DMS153 treated with DMSO at 0.1 percent for 48 hours (cell line): ENCODE measurements around the gene SRR.
"Not testable (repeated sequence)": the region's sequence is repeated elsewhere in the genome, so short reads cannot be mapped to it uniquely, and the experiment has no call there.

Source experiments
- DNase-seq: peaks from one replicate; lab custom pipeline; 2025; ENCODE audit not compliant: unreplicated experiment; lab: John Stamatoyannopoulos, UW

SRR gene

DNA sequence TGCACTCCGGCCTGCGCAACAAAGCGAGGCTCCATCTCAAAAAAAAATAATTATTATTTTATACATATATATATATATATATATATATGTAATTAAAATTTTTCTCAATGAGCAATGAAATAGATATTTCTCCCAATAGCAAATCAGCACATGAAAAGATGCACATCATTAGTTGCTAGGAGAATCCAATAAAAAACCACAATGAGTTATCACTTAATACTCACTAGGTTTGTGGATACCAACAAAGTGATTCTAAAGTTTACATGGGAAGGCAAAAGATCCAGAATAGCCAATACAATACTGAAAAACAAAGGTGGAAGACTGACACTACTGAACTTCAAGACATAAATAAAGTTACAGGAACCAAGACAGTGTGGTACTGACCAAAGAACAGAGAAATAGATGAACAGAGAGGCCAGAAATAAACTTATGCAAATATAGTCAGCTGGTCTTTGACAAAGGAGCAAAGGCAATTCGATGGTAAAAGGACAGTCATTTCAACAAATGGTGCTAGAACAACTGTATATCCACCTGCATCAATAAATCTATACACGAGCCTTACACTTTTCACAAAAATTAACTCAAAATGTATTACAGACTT, 13.8 kb upstream of the SRR start:
- DNase-seq, result no peak

DNA sequence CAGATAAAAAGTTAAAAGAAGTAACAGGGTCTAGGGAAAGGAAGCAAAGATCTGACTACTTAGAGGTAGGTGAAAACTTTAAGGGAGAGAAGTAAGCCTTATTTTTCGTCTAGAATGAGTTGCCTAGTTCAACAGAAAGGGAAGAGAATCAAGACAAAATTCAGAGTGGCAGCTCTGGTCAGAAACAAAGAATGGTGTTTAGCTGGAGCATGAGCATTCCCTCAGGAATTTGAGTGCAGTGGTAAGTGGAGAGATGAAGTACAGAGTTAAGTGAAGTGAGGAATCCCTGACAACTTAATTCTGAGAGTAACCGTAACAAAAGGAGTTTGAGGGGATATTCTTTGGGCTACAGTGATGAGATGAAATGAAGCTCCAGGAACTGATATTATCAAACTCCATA, 11.7 kb upstream of the SRR start:
- no peak for DNase-seq

DNA sequence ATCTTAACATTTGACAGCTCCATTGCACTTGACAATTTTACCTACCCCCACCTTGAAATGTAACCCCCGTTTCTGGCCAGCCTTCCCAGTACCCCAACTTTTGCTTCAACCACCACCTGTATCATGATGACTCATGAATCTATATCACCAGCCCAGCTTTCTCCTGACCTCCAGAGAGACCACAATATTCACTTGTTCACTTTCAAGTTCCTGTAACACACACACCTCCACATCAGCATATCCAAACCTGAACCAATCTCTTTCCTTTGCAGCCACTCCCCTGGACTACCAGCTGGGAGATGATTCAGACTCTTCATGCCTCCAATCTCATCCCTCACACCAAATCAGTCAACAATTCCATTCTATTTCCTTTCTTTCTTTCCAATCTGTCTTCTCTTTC, 8.2 kb upstream of the SRR start:
- DNase-seq, result no peak

DNA sequence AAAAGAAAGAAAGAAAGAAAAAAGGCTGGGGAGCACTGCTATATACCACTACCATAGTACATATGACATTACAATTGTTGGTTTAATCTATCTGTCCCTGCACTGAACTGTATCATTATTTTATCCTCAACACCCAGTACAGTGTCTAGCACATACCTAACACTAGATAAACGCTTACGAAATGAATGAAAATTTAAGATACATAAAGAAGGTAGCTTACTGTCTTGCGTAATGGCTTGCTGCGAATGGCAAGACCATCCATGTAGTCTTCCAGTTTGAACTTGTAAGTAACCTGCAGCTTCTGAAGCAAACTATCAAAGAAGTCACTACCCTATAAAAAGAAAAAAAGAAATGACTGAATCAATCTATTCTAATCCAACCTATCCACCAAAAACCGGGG, 6.7 kb upstream of the SRR start:
- no peak for DNase-seq

DNA sequence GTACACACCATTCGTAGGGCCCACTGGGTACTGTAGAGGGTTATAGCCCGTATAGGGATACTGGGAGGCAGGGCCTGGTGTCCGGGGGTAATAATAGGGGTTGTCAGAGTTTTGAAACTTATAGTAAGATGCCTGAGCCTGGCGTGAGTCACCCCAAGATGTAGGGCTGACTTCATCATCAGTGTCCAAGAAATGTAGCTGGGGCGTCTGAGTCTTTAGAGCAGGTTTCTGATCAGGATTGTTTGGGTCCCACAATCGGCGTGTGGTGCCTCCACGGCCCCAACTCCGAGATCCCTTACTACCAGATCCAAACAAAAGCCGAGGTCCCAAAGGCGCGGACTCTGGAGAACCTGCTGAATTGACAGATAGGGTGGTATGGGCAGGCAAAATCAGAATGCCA, 4.6 kb upstream of the SRR start:
- no peak for DNase-seq

DNA sequence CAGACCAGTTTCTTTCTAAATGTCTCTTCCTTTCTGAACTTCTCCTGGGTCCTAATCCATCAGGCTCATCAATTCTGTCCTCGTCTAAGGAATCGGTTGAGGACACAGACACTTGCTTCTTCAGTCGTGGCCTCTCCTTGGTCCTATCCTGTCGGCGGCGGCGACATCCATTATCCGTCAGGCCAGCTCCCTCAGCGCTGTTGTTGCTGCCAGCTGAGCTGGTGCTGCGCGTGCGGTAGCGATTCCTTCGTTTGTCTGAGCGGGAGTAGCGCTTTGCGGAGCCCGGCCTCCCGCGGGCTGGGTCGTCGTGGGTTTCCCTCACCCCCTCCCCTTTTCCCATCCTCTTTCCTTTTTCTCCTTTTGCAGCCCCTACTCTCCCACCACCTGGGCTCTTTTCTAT, 4.0 kb upstream of the SRR start:
- DNase-seq, result no peak

DNA sequence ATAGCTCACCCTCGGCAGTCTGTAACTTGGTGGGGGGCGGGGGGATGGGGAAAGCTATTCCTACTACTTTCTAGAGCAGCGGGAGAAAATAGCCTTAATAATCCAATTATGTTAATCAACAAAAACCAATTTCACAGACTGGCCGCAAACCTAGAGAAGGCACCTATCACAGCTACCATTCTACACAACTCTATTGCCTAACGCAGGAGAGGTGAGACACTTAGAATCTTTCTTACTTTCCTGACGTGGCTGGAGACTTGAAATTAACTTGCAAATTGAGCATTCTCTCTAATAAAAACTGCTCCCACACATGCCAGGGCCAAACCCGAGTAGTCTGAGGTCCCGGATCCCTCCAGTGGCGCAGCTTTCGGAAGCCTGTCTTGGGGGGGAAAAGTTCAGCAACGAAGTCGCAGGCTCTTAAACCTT, 959 bp upstream of the SRR start:
- no peak for DNase-seq

DNA sequence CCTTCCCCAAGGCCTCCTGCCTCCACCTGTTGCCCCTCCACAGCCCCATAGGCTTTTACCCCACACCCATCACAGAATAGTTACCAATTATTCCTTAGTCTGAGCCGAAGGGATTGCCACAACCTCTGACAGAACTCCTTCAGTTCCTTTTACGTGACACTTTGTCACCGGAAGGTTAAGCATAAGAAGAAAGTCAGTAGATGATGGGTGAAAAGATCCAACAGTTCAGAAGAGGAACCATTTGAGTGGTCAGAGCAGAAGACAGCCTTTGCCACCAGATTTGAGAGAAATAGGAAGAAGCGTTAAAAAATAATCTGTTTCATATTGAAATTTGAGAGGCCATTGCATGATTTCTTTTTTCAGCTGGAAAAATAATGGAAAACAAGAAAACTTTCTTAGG, 1.2 kb downstream of the SRR start:
- no peak for DNase-seq

DNA sequence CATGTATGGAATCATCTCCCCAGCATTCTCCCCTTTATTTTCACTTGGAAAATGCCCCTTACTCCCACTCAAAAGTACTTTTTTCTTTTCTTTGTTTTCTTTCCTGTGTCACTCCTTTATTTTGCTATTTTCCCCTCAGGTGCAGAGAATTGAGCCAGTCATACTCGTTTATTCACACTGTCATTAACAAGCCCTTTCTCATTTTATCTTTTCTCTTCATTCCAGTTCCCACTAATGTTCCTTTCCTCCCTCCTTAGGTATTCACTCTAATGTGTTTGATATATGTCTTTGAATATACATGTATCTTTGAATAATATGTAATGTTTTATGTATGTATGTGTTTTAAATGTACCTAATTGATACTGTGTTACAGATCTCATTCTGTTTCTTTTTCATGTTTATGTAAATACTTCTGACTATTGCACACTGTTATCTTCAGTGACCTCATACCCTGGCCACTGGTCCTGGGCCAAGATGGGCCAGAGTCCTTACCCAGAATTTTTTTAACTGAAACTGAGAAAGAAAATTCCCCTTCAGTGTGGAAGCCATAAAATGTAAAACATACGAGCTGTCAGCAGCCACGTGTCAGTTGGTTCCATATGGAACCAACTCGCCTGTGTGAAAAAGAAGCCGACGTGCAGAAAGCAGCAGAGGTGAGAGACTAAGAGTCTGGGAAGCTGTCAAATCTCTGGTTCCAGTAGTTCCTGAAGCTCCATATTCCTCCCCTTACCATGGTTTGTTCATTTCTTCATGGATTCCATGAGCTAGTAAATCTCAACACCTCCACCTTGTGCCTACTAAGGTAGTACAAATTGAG, 5.8 kb downstream of the SRR start:
- DNase-seq, result no peak

DNA sequence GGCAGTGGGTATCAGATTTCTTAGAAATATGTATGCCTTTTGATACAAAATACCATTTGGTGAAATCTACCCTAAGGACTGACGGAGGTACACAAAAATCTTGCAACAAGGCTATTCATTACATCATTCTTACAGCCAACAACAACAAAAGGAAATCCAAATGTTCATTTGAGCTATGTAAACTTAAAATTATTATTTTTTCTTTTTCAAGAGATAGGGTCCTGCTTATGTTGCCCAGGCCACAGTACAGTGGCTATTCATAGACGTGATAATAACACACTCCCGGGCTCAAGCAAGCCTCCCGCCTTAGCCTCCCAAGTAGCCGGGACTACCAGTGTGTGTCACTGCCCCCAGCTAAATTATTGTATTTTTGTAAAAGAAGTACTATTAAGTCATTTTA, 9.0 kb downstream of the SRR start:
- no peak for DNase-seq

DNA sequence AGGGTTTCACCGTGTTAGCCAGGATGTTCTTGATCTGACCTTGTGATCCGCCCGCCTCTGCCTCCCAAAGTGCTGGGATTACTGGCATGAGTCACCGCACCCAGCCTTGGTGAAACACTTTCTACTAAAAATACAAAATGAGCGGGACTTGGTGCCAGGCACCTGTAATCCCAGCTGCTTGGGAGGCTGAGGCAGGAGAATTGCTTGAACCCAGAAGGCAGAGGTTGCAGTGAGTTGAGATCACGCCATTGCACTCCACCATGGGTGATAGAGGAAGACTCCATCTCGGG, 13.1 kb downstream of the SRR start:
- DNase-seq, result not testable (repeated sequence)

DNA sequence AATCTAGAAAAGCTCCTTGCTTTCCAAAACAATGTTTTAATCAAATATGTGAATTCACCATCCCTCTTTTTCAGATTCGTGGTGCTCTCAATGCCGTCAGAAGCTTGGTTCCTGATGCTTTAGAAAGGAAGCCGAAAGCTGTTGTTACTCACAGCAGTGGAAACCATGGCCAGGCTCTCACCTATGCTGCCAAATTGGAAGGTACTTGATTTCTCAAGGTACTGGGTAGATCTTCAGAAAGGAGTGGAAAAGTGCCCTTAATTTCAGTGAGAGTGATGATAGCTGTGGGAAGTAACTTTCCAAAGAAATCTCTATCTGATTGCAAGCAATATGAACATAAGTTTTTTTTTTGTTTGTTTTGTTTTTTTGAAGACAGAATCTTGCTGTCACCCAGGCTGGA, 14.0 kb downstream of the SRR start:
- no peak for DNase-seq

DNA sequence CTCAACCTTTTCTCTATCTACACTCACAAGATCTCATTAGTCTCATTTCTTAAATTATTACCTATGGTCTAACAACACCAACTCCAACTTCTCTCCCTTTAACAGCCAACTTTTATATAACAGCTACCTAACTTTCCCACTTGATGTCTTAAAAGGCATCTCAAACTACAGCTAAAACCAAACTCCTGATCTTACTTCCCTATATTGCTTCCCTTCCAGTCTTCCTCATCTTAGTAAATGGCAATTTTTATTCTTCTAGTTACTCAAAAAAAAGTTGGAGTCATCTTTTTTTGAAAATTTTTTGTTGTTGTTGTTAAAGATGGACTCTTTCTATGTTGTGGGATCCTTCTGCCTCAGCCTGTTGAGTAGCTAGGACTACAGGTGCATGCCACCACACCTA, 15.3 kb downstream of the SRR start:
- no peak for DNase-seq

DNA sequence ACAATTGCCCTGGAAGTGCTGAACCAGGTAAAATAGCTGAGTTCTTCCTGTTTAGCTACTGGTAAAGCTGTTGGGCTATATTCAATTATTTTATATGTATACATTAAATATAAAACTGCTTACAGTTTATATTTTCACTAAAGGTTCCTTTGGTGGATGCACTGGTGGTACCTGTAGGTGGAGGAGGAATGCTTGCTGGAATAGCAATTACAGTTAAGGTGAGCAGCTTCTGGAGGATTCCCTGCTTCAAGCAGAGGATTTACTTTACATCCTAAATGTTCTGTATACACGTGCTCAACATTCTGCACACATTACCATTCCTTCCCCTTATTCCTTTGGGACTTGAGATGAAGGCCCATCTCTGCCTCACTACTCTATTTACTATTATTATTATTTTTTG, 17.6 kb downstream of the SRR start:
- DNase-seq, result no peak

DNA sequence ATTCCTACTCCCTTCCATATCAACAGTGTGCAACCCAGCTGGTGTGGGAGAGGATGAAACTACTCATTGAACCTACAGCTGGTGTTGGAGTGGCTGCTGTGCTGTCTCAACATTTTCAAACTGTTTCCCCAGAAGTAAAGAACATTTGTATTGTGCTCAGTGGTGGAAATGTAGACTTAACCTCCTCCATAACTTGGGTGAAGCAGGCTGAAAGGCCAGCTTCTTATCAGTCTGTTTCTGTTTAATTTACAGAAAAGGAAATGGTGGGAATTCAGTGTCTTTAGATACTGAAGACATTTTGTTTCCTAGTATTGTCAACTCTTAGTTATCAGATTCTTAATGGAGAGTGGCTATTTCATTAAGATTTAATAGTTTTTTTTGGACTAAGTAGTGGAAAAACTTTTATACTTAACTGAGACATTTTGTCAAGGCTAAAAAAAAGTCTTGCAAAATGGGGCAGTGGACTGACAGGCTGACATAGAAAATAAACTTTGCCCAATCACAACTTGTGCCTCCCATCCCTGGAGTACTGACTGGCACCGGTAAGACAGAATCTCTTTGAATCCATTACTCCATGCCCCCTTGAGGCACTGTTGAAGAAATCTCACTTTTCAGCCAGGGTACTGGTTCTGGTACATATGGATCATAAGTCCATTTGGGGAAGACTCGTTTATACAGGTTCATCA, 20.0 kb downstream of the SRR start:
- DNase-seq, result no peak

DNA sequence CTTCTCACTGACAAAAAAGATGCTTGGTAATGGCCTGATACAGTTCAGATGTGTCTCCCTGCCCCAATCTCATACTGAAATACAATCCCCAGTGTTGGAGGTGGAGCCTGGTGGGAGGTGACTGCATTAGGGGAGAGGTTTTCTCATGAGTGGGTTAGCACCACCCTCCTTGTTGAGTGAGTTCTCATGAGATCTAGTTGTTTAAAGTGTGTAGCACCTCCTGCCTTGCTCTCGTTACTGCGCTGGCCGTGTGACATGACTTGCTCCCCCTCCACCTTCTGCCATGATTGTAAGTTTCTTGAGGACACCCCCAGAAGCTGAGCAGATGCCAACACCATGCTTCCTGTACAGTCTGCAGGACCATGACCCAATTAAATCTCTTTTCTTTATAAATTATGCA, 27.6 kb downstream of the SRR start:
- no peak for DNase-seq

DNA sequence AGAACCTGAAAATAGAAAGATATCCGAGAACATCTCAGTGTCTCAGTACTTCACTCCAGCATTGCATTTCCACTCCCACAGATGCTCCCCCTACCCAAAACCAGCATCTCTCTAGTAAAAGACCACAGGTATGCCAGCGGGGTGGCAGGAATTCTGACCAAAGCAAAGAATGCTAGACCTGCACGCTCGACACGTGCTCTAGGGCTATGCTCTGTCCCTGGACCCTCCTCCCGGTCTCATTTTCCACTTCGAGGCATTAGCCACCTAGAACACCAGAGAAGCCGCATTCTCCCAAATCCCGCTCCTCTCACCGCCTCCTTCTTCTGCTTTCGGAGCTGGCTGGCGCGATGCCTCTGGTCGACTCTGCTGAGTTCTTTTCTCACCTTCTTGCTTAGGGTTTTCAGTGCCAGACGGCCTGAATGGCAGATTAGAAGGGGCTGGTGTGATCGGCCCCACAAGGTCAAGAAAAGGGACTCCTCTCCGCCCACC, 32.0 kb downstream of the SRR start:
- DNase-seq, result no peak

DNA sequence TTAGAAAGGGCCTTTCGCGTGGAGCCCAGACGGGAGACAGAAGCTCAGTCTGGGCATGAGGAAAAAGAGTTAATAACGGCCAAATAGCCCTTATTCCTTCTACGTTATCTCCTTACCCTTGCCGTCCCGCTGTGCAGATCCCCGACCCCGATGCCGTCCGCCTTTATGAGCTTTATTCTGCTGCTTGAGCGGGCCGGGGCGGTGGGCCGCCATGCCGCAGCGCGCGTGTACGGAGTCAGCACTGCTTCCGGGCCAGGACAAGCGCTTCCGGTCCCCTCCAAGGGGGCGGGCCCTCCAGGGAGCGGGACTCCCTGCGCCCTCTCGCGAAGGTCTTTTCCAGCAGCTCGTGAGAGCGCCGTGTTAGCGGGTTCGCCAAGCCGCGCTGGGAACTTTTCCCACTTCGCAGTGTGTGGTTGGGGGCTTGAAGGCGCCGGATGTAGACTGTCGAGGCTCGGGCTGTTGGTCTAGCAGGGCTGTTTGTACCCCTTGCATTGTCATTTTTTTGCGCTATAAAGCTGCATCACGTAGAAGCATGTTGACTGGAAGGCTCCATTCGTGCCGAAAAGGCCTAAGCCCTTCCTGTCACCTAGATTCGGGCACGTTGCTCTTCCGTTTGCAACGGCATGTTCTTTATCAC, 32.6 kb downstream of the SRR start, which contains the start of gene TSR1:
Gene TSR1 (minus strand): TSS at position 243 of the 637 bp plus-strand sequence. CDS start 30 bp downstream, at position 213.
- DNase-seq, result peak; percentile 46

DNA sequence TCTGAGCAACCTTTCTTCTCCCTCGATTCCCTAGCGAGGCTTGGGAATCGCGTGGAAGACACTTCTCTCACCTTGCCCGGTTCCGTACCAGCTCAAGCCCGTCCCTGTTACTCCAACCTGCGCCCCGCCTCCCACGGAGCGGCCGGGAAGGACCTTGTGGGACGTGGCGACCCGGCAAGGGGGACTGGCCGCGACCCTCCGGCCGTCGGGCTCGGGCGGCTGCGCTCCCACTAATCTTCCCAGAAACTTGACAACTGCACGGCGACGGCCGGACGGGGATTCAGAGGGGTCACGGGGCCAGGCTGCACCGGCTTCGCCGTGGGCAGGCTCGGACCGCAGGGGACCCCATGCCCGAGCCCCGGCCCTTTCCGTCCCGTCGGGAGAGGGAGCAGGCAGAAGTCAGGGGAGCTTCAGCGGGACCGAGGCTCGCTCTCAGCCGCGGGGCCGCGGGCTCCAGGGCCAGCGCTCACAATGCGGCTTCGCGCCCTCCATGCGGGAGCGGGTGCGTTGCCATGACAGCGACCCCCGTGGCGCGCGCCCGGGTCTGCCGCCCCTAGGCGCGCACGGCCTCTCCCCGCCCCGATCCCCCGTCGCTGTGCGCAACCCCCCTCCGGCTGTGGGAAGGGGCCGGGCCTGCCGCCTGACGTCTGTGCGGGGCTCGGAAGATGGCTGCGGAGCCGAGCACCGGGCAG, 33.2 kb downstream of the SRR start, which contains the start of gene SGSM2:
Gene SGSM2 (plus strand): TSS at position 650 of the 692 bp plus-strand sequence. CDS start 188 bp downstream, outside the sequence.
- no peak for DNase-seq

DNA sequence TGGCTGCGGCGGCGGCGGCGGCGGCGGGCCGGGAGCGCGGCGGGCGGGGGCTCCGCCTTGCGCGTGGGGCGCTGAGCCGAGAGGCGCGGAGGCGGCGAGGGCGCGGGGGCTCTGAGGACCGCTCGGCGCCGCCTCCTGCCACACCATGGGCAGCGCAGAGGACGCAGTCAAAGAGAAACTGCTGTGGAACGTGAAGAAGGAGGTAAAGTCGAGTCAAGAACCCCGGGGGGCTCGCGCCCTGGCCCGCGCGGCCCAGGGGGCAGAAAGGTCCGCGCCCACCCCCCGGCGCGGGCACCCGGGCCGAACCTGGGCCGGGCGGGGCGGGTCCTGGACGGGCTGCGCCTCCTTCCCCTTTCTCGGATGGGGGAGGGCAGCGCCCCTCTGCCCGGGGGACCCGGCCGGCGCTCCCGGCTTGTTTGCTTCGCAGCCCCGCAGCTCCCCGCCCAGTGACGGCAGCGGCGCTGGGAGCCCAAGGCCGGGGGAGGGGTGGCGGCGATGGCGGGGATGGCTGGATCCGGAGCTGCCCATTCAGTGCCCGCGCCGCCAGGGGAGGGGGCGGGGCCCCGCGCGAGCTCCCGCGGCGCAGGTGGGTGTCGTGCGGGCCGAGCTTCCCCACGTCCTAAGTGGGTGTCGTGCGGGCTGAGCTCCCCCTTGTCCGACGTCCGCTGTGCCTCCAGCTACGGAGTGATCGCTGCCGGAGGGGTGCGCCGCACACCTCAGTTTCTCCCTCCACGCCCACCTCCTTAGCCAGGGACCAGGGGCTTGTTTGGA, 34.0 kb downstream of the SRR start:
- DNase-seq, result peak; percentile 1
